Central memory CD8-positive, alpha-beta T cell (primary cell): ENCODE measurements around the gene ACTMAP.

ENCODE experiments used
- ATAC-seq: fragments of 150-1000 bp; cut with Tn5 transposase; replicated peaks from 2 replicates; pipeline ENCODE4 v1.10.0; 2022; ENCODE audit warnings: mild to moderate bottlenecking, moderate FRiP score, moderate number of reproducible peaks; ENCODE audit not compliant: poor library complexity, severe bottlenecking; ENCODE audit errors: extremely low read depth
- DNase-seq, 2 donors: peaks; one replicate each; pipeline ENCODE4 v3.0.0; 2021; ENCODE audit warnings: low spot score in 2 of 2
- H3K27ac Mint-ChIP-seq: one replicate; pipeline ENCODE4 v1.8.0; 2022; ENCODE audit warnings: low read depth, mild to moderate bottlenecking, moderate library complexity, mixed read lengths
- H3K27me3 Mint-ChIP-seq: one replicate; pipeline ENCODE4 v1.8.0; 2022; ENCODE audit warnings: mixed read lengths
- H3K36me3 Mint-ChIP-seq: one replicate; pipeline ENCODE4 v1.8.0; 2022; ENCODE audit warnings: mild to moderate bottlenecking, moderate library complexity, mixed read lengths; ENCODE audit not compliant: insufficient read depth
- H3K4me1 Mint-ChIP-seq: one replicate; pipeline ENCODE4 v1.8.0; 2022; ENCODE audit warnings: mixed read lengths
- H3K4me3 Mint-ChIP-seq: one replicate; pipeline ENCODE4 v1.8.0; 2022; ENCODE audit warnings: mild to moderate bottlenecking, moderate library complexity, mixed read lengths
- H3K9me3 Mint-ChIP-seq: one replicate; pipeline ENCODE4 v1.8.0; 2022; ENCODE audit warnings: mixed read lengths

Gene ACTMAP

GRCh38 chr19:40717880-40718773 lies 32.1 kb downstream of the ACTMAP start:
- H3K9me3 Mint-ChIP-seq = no peaks in the 10 kb centered on the region
- peak overlapping the region; percentile 95 for H3K27ac Mint-ChIP-seq
- DNase-seq = no peak
- peaks cover 33% of the 10 kb centered on the region for H3K36me3 Mint-ChIP-seq
- peak overlapping the region; percentile 84 for H3K4me3 Mint-ChIP-seq
- H3K27me3 Mint-ChIP-seq = no peaks in the 10 kb centered on the region
- ATAC-seq = no peak
- peaks cover 75% of the 10 kb centered on the region for H3K4me1 Mint-ChIP-seq

- H3K4me3 Mint-ChIP-seq = peak overlapping the region; percentile 84
- peaks cover 36% of the 10 kb centered on the region for H3K36me3 Mint-ChIP-seq
- H3K9me3 Mint-ChIP-seq = no peaks in the 10 kb centered on the region
- no peaks in the 10 kb centered on the region for H3K27me3 Mint-ChIP-seq
- DNase-seq (no peak), ATAC-seq (no peak)
- H3K27ac Mint-ChIP-seq = peak overlapping the region; percentile 95
- peaks cover 70% of the 10 kb centered on the region for H3K4me1 Mint-ChIP-seq
Observed at GRCh38 chr19:40717325-40717879, 32.9 kb downstream of the ACTMAP start.

GRCh38 chr19:40716482-40717324 lies 33.6 kb downstream of the ACTMAP start, which contains the start of the genes COQ8B and ITPKC:
TSS of gene COQ8B (minus strand) at chr19:40716886. CDS start at chr19:40714632, 2,254 bp downstream.
TSS of gene ITPKC (plus strand) at chr19:40717112. CDS start at chr19:40717136, 24 bp downstream.
- H3K4me1 Mint-ChIP-seq = peaks cover 65% of the 10 kb centered on the region
- H3K9me3 Mint-ChIP-seq = no peaks in the 10 kb centered on the region
- peaks cover 37% of the 10 kb centered on the region for H3K36me3 Mint-ChIP-seq
- peak; percentile 74 for ATAC-seq
- peak within 1 kb of the TSS; percentile 95 for H3K27ac Mint-ChIP-seq
- DNase-seq = peak; percentile 99
- peak within 1 kb of the TSS; percentile 84 for H3K4me3 Mint-ChIP-seq
- H3K27me3 Mint-ChIP-seq = no peaks in the 10 kb centered on the region

- no peaks in the 10 kb centered on the region for H3K27me3 Mint-ChIP-seq
Observed at GRCh38 chr19:40716031-40716481, 34.2 kb downstream of the ACTMAP start.

GRCh38 chr19:40714441-40715299 lies 35.6 kb downstream of the ACTMAP start:
- Mint-ChIP-seq H3K27me3 (no peaks in the 10 kb centered on the region), H3K36me3 (peaks cover 42% of the 10 kb centered on the region), H3K4me3 (peak overlapping the region; percentile 84), H3K27ac (peak overlapping the region; percentile 95), H3K9me3 (no peaks in the 10 kb centered on the region), H3K4me1 (peaks cover 55% of the 10 kb centered on the region)
- ATAC-seq (peak; percentile 71), DNase-seq (peak; percentile 87 to 91)

More at GRCh38 chr19:40716031-40716481, 34.2 kb downstream of the ACTMAP start:
- Mint-ChIP-seq H3K27ac (peak overlapping the region; percentile 95), H3K4me3 (peak overlapping the region; percentile 84), H3K4me1 (peaks cover 69% of the 10 kb centered on the region), H3K36me3 (peaks cover 39% of the 10 kb centered on the region), H3K9me3 (no peaks in the 10 kb centered on the region)
- DNase-seq (no peak), ATAC-seq (no peak)

GRCh38 chr19:40713939-40714338 lies 36.3 kb downstream of the ACTMAP start:
- Mint-ChIP-seq H3K4me1 (peaks cover 47% of the 10 kb centered on the region), H3K27ac (peak overlapping the region; percentile 95), H3K9me3 (no peaks in the 10 kb centered on the region), H3K36me3 (peaks cover 49% of the 10 kb centered on the region), H3K4me3 (peak overlapping the region; percentile 84), H3K27me3 (no peaks in the 10 kb centered on the region)
- no peak for ATAC-seq
- DNase-seq = no peak

- DNase-seq = no peak
- Mint-ChIP-seq H3K36me3 (peaks cover 48% of the 10 kb centered on the region), H3K27ac (no peak overlapping the region)
Observed at GRCh38 chr19:40709817-40710216, 40.5 kb downstream of the ACTMAP start.

GRCh38 chr19:40707615-40708014 lies 42.7 kb downstream of the ACTMAP start:
- Mint-ChIP-seq H3K4me1 (peaks cover 6% of the 10 kb centered on the region), H3K27me3 (no peaks in the 10 kb centered on the region), H3K27ac (no peak overlapping the region), H3K36me3 (peaks cover 45% of the 10 kb centered on the region), H3K9me3 (no peaks in the 10 kb centered on the region), H3K4me3 (no peak overlapping the region)
- ATAC-seq (no peak), DNase-seq (no peak)

More at GRCh38 chr19:40709817-40710216, 40.5 kb downstream of the ACTMAP start:
- peaks cover 19% of the 10 kb centered on the region for H3K4me1 Mint-ChIP-seq
- H3K27me3 Mint-ChIP-seq = no peaks in the 10 kb centered on the region
- no peak for ATAC-seq
- H3K4me3 Mint-ChIP-seq = no peak overlapping the region
- H3K9me3 Mint-ChIP-seq = no peaks in the 10 kb centered on the region

GRCh38 chr19:40705950-40706619 lies 44.2 kb downstream of the ACTMAP start:
- no peak for ATAC-seq
- Mint-ChIP-seq H3K36me3 (peaks cover 40% of the 10 kb centered on the region), H3K27ac (peak overlapping the region; percentile 41), H3K4me1 (no peaks in the 10 kb centered on the region), H3K9me3 (no peaks in the 10 kb centered on the region), H3K4me3 (no peak overlapping the region), H3K27me3 (no peaks in the 10 kb centered on the region)
- no peak for DNase-seq

- H3K27ac Mint-ChIP-seq = peak overlapping the region; percentile 41
- ATAC-seq = no peak
- no peaks in the 10 kb centered on the region for H3K9me3 Mint-ChIP-seq
Observed at GRCh38 chr19:40705362-40705651, 45.0 kb downstream of the ACTMAP start.

More at GRCh38 chr19:40705362-40705651, 45.0 kb downstream of the ACTMAP start:
- no peaks in the 10 kb centered on the region for H3K27me3 Mint-ChIP-seq
- peaks cover 37% of the 10 kb centered on the region for H3K36me3 Mint-ChIP-seq
- no peaks in the 10 kb centered on the region for H3K4me1 Mint-ChIP-seq
- no peak for DNase-seq
- H3K4me3 Mint-ChIP-seq = no peak overlapping the region
